Heart right ventricle (tissue), 16 donors: ENCODE data around the gene FRY. TPM values are rescaled to one million over a fixed set of nuclear protein-coding genes. Genes with fewer than 3 reads are reported as not detected.

ENCODE experiments used
- ATAC-seq, 8 donors: fragments of 200-7000 bp; cut with Tn5 transposase; one replicate each; pipeline ENCODE4 v1.9.1; 2020; ENCODE audit warnings: mild to moderate bottlenecking in 8 of 8, moderate library complexity in 8 of 8, moderate number of reproducible peaks in 1 of 8
- DNase-seq, 2 donors: peaks; one replicate each; pipeline ENCODE4 v3.0.0-alpha.2; 2020
- H3K27ac ChIP-seq, 10 donors: fragments of 200-600 bp; sonication (generic) in 2 of 10; one replicate each; pipeline versions ENCODE4 v1.5.0 to v1.8.0; 2020 to 2022; ENCODE audit warnings: mild to moderate bottlenecking in 3 of 10
- H3K27me3 ChIP-seq, 7 donors: fragments of 200-600 bp; one replicate each; pipeline ENCODE4 v1.8.0; 2021 to 2022; ENCODE audit warnings: mild to moderate bottlenecking in 2 of 7
- H3K36me3 ChIP-seq, 9 donors: fragments of 200-600 bp; sonication (generic) in 1 of 9; one replicate each; pipeline versions ENCODE4 v1.5.0 to v1.8.0; 2020 to 2022; ENCODE audit warnings: mild to moderate bottlenecking in 2 of 9
- H3K4me1 ChIP-seq, 9 donors: fragments of 200-600 bp; sonication (generic) in 1 of 9; one replicate each; pipeline versions ENCODE4 v1.5.0 to v1.8.0; 2020 to 2022; ENCODE audit warnings: mild to moderate bottlenecking in 4 of 9
- H3K4me3 ChIP-seq, 10 donors: fragments of 200-600 bp; sonication (generic) in 2 of 10; one replicate each; pipeline versions ENCODE4 v1.5.0 to v1.8.0; 2020 to 2022; ENCODE audit warnings: mild to moderate bottlenecking in 7 of 10, moderate library complexity in 2 of 10
- H3K9me3 ChIP-seq, 11 donors: fragments of 200-600 bp in 10 of 11; sonication (generic) in 2 of 11; one replicate each; pipeline versions ENCODE4 v1.5.0 to v1.8.0; 2013 to 2022; ENCODE audit warnings: mild to moderate bottlenecking in 2 of 11, control low read depth in 1 of 11, moderate library complexity in 1 of 11
- CTCF ChIP-seq, 9 donors: fragments of 200-600 bp; sonication (generic) in 2 of 9; IDR thresholded peaks; one replicate each; pipeline versions ENCODE4 v1.5.0 to v1.8.0; 2021 to 2022; ENCODE audit warnings: antibody characterized with exemption in 9 of 9, mild to moderate bottlenecking in 5 of 9, moderate library complexity in 1 of 9
- WGBS, 2 donors: extraction: QIAGEN DNeasy Blood & Tissue Kit; methylation state at CpG; one replicate each; pipeline ENCODE4 v1.1.7; 2013; ENCODE audit warnings: inconsistent platforms in 1 of 2; 5-methylcytosine and 5-hydroxymethylcytosine counted together
- intact Hi-C, 10 donors: fragments of 100-400 bp; cut with DNase I; formaldehyde crosslinking; loops; one replicate each; pipeline versions ENCODE4 v1.11.1 to v1.14.2; 2022
- polyA plus RNA-seq, 2 donors: library from polyadenylated mRNA; stranded (reverse); fragments of 200-250 nt; gene quantifications; one replicate each; pipeline ENCODE4 v1.2.3, GENCODE V29; 2013
- total RNA-seq, 10 donors: library from RNA; stranded (reverse); fragmentation: NEBNext Ultra II Directional in 3 of 10; extraction: Animal tissue kit (Norgen Biotek cat#: 25700) in 3 of 10; gene quantifications; one replicate each; pipeline versions ENCODE4 v1.2.1 to v1.2.4, GENCODE V29; 2021 to 2023
- donor health status: Arrhythmogenic right ventricular cardiomyopathy.
- donor health status: ischemic (EF 13 %, LVEDD 7.1; RV severe dilation, severe dysfunction).
- donor health status: healthy with polysubstance abuse.
- donor health status: DM: no; HTN: yes; CAD: no.
- donor health status: DM: no; HTN: no; CAD: no.
- donor health status: ischemic (EF 25% LVEDD 6.9; RV normal size, moderate dysfunction).
- donor health status: ischemic (EF 25% LVEDD 5.7; RV mildly dilated, moderate dysfunction).
- donor health status: healthy.
- donor health status: DM: yes; HTN: yes; CAD: no.
- donor health status: Ischemic cardiomyopathy.
- donor health status: ischemic (EF 35%, LVEDD 5.7; RV mildly dilated, moderate dysfunction).
- donor health status: nonischemic (EF 11% LVEDD 7.7; RV severe dilation, severe dysfunction).
- donor health status: DM: yes; HTN: yes; CAD: no.
- donor health status: PGD.
- donor health status: ischemic (EF 29% LVEDD 5.4; RV normal size, mild dysfunction).
- donor health status: nonischemic (EF 23%, LVEDD 6.1; RV moderate dilation, normal function).

Gene FRY
- total and polyA plus RNA-seq, 12 donors: 24.9 to 268 (median 207) TPM

- TF ChIP-seq CTCF (IDR thresholded peaks at IDR 0.05): no peak
- DNase-seq (no peak), ATAC-seq (no peak)
- WGBS, 2 donors: 97 to 99% methylated on average over 2 of the region's 2 CpGs
- H3K36me3 ChIP-seq: peaks cover 0 to 62% (median 0%) of the 10 kb centered on the region in 9 donors
- H3K9me3 ChIP-seq: no peaks in the 10 kb centered on the region
- H3K27ac ChIP-seq: no peak overlapping the region
- intact Hi-C loops: no loop called here
- no peaks in the 10 kb centered on the region for H3K27me3 ChIP-seq
- H3K4me1 ChIP-seq: peaks cover 0 to 44% (median 19%) of the 10 kb centered on the region in 9 donors
- H3K4me3 ChIP-seq: no peak overlapping the region
Measured at GRCh38 chr13:32140109-32140508, 108.5 kb downstream of the FRY start.

- peaks cover 0 to 32% (median 12%) of the 10 kb centered on the region in 9 donors for H3K4me1 ChIP-seq
- no peak for TF ChIP-seq CTCF (IDR thresholded peaks at IDR 0.05)
- 0% methylated on average over 1 of the region's 1 CpG for WGBS, 2 donors
- no peak overlapping the region for H3K27ac ChIP-seq
- DNase-seq (no peak), ATAC-seq (no peak)
- H3K27me3 ChIP-seq: no peaks in the 10 kb centered on the region
- intact Hi-C loops: no loop called here
- no peaks in the 10 kb centered on the region for H3K9me3 ChIP-seq
- no peak overlapping the region for H3K4me3 ChIP-seq
- peaks cover 0 to 48% (median 0%) of the 10 kb centered on the region in 9 donors for H3K36me3 ChIP-seq
Measured at GRCh38 chr13:32141462-32141861, 109.9 kb downstream of the FRY start.

- H3K36me3 ChIP-seq: peaks cover 0 to 43% (median 0%) of the 10 kb centered on the region in 9 donors
- WGBS, 2 donors: 91 to 97% methylated on average over 1 of the region's 1 CpG
- no peak for ATAC-seq
Measured at GRCh38 chr13:32142115-32142514, 110.5 kb downstream of the FRY start.

GRCh38 chr13:32142956-32143375, 111.4 kb downstream of the FRY start:
- H3K36me3 ChIP-seq: peaks cover 0 to 45% (median 0%) of the 10 kb centered on the region in 9 donors
- H3K27ac ChIP-seq: peak overlapping the region in 1 of 10 donors; percentile 13
- TF ChIP-seq CTCF (IDR thresholded peaks at IDR 0.05): no peak
- ATAC-seq (peak in 4 of 8 donors; percentile 27 to 47 (median 34)), DNase-seq (no peak)
- H3K4me3 ChIP-seq: no peak overlapping the region
- H3K27me3 ChIP-seq: no peaks in the 10 kb centered on the region
- peaks cover 0 to 26% (median 7%) of the 10 kb centered on the region in 9 donors for H3K4me1 ChIP-seq
- no peaks in the 10 kb centered on the region for H3K9me3 ChIP-seq
- intact Hi-C loops: no loop called here

More at GRCh38 chr13:32142115-32142514, 110.5 kb downstream of the FRY start:
- Histone ChIP-seq H3K9me3 (no peaks in the 10 kb centered on the region), H3K27ac (no peak overlapping the region), H3K27me3 (no peaks in the 10 kb centered on the region), H3K4me3 (no peak overlapping the region), H3K4me1 (peaks cover 0 to 26% (median 9%) of the 10 kb centered on the region in 9 donors)
- intact Hi-C loops: no loop called here
- TF ChIP-seq CTCF (IDR thresholded peaks at IDR 0.05): no peak
- no peak for DNase-seq
